HepG2 (cell line): ENCODE data around the gene TMEM232.

ENCODE experiments used
- EZH2 ChIP-seq: conservative IDR thresholded peaks from 2 replicates; pipeline ENCODE4 v1.6.1; 2012; ENCODE audit warnings: mild to moderate bottlenecking, low read depth, low read length, moderate library complexity
- JUNB ChIP-seq: sonication (generic); formaldehyde crosslinking; IDR thresholded peaks from 2 replicates; pipeline ENCODE4 v1.8.0; 2022; ENCODE audit warnings: missing genetic modification reagents, mild to moderate bottlenecking, borderline replicate concordance
- MXD4 ChIP-seq: IDR thresholded peaks from 2 replicates; pipeline ENCODE4 v1.6.1; 2016; ENCODE audit warnings: mild to moderate bottlenecking, missing biosample characterization, missing genetic modification reagents
- NCOA5 ChIP-seq: sonication (generic); formaldehyde crosslinking; IDR thresholded peaks from 2 replicates; pipeline ENCODE4 v1.4.0; 2020; ENCODE audit warnings: missing genetic modification reagents
- SMARCE1 ChIP-seq: fragments of 450-650 bp; IDR thresholded peaks from 2 replicates; pipeline ENCODE4 v1.6.1; 2017; ENCODE audit warnings: borderline replicate concordance
- SP4 ChIP-seq: sonication (generic); formaldehyde crosslinking; IDR thresholded peaks from 2 replicates; pipeline ENCODE4 v1.8.1; 2023; ENCODE audit warnings: mild to moderate bottlenecking, missing genetic modification reagents
- TOPORS ChIP-seq: sonication (generic); formaldehyde crosslinking; IDR thresholded peaks from 2 replicates; pipeline ENCODE4 v1.8.0; 2023; ENCODE audit warnings: mild to moderate bottlenecking, missing genetic modification reagents
- ZBTB42 ChIP-seq: sonication (generic); formaldehyde crosslinking; IDR thresholded peaks from 2 replicates; pipeline ENCODE4 v1.5.0; 2020; ENCODE audit warnings: mild to moderate bottlenecking, missing genetic modification reagents
- ZFP36 ChIP-seq: fragments of 150-350 bp; IDR thresholded peaks from 2 replicates; pipeline ENCODE4 v1.6.1; 2018; ENCODE audit warnings: borderline replicate concordance, low read length, low read depth; ENCODE audit not compliant: partially characterized antibody
- TF ChIP-seq, protein P1 (sequence below): sonication (generic); formaldehyde crosslinking; IDR thresholded peaks from 2 replicates; pipeline ENCODE4 v1.4.0; 2020; ENCODE audit warnings: missing genetic modification reagents, mild to moderate bottlenecking, borderline replicate concordance
- TF ChIP-seq, protein P2 (sequence below): sonication (generic); formaldehyde crosslinking; conservative IDR thresholded peaks from 2 replicates; pipeline ENCODE4 v1.4.0; 2020; ENCODE audit warnings: missing genetic modification reagents
- TF ChIP-seq, protein P3 (sequence below): sonication (generic); formaldehyde crosslinking; IDR thresholded peaks from 2 replicates; pipeline ENCODE4 v1.5.0; 2020; ENCODE audit warnings: mild to moderate bottlenecking, missing genetic modification reagents, moderate library complexity
- TF ChIP-seq, protein P4 (sequence below): sonication (generic); formaldehyde crosslinking; IDR thresholded peaks from 2 replicates; pipeline ENCODE4 v1.4.0; 2020; ENCODE audit warnings: missing genetic modification reagents
- TF ChIP-seq, protein P5 (sequence below), 2 experiments: IDR thresholded peaks; 2 replicates each; pipeline ENCODE4 v1.6.1; 2011 to 2012; ENCODE audit warnings: low read length in 2 of 2, borderline replicate concordance in 1 of 2, low read depth in 1 of 2, mild to moderate bottlenecking in 1 of 2, moderate library complexity in 1 of 2

DNA sequence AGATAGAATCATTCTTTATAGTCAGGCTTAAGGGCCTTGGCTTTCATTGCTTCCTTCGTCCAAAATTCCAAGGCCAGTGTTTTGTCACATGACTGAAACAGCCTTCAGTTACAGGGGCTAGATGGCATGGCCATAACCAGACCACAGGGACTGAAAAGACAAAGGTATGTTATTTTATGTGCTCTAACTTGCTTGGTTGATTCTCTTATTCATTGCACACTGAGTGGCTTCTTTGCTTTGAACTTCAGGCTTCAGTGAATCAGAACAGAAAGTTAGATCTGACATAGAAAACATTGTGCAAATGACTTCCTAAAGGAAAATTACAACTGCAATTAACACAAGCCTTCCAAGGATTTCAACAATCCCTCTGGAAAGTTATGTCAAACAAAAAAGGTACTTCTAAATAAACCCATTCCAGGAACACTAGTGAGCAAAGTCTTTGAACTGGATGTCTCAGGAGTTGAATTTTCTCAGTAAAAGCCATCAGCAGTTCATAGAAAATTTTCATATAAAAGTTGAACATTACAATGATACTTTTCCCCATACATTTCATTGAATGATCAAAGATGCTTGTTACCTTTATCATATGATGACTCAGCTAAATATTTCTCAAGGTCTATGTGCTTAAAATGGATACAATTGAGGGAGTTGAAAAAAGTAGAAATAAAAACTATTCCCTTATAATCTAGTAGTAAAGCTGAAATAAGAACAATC is 355.3 kb downstream of the TMEM232 start:
- no peak for TF ChIP-seq EZH2
- TF ChIP-seq, protein P1, sequence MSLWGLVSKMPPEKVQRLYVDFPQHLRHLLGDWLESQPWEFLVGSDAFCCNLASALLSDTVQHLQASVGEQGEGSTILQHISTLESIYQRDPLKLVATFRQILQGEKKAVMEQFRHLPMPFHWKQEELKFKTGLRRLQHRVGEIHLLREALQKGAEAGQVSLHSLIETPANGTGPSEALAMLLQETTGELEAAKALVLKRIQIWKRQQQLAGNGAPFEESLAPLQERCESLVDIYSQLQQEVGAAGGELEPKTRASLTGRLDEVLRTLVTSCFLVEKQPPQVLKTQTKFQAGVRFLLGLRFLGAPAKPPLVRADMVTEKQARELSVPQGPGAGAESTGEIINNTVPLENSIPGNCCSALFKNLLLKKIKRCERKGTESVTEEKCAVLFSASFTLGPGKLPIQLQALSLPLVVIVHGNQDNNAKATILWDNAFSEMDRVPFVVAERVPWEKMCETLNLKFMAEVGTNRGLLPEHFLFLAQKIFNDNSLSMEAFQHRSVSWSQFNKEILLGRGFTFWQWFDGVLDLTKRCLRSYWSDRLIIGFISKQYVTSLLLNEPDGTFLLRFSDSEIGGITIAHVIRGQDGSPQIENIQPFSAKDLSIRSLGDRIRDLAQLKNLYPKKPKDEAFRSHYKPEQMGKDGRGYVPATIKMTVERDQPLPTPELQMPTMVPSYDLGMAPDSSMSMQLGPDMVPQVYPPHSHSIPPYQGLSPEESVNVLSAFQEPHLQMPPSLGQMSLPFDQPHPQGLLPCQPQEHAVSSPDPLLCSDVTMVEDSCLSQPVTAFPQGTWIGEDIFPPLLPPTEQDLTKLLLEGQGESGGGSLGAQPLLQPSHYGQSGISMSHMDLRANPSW (CRISPR knock-in tag) = no peak
- TF ChIP-seq JUNB (CRISPR knock-in tag) = no peak
- TF ChIP-seq, protein P2, sequence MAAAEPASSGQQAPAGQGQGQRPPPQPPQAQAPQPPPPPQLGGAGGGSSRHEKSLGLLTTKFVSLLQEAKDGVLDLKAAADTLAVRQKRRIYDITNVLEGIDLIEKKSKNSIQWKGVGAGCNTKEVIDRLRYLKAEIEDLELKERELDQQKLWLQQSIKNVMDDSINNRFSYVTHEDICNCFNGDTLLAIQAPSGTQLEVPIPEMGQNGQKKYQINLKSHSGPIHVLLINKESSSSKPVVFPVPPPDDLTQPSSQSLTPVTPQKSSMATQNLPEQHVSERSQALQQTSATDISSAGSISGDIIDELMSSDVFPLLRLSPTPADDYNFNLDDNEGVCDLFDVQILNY = no peak
- TF ChIP-seq, protein P3, sequence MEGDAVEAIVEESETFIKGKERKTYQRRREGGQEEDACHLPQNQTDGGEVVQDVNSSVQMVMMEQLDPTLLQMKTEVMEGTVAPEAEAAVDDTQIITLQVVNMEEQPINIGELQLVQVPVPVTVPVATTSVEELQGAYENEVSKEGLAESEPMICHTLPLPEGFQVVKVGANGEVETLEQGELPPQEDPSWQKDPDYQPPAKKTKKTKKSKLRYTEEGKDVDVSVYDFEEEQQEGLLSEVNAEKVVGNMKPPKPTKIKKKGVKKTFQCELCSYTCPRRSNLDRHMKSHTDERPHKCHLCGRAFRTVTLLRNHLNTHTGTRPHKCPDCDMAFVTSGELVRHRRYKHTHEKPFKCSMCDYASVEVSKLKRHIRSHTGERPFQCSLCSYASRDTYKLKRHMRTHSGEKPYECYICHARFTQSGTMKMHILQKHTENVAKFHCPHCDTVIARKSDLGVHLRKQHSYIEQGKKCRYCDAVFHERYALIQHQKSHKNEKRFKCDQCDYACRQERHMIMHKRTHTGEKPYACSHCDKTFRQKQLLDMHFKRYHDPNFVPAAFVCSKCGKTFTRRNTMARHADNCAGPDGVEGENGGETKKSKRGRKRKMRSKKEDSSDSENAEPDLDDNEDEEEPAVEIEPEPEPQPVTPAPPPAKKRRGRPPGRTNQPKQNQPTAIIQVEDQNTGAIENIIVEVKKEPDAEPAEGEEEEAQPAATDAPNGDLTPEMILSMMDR (CRISPR knock-in tag) = no peak
- no peak for TF ChIP-seq NCOA5
- no peak for TF ChIP-seq TOPORS (CRISPR knock-in tag)
- TF ChIP-seq MXD4 = no peak
- no peak for TF ChIP-seq ZFP36
- TF ChIP-seq, protein P4, sequence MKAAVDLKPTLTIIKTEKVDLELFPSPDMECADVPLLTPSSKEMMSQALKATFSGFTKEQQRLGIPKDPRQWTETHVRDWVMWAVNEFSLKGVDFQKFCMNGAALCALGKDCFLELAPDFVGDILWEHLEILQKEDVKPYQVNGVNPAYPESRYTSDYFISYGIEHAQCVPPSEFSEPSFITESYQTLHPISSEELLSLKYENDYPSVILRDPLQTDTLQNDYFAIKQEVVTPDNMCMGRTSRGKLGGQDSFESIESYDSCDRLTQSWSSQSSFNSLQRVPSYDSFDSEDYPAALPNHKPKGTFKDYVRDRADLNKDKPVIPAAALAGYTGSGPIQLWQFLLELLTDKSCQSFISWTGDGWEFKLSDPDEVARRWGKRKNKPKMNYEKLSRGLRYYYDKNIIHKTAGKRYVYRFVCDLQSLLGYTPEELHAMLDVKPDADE (CRISPR knock-in tag) = no peak
- no peak for TF ChIP-seq ZBTB42
- TF ChIP-seq, protein P5, sequence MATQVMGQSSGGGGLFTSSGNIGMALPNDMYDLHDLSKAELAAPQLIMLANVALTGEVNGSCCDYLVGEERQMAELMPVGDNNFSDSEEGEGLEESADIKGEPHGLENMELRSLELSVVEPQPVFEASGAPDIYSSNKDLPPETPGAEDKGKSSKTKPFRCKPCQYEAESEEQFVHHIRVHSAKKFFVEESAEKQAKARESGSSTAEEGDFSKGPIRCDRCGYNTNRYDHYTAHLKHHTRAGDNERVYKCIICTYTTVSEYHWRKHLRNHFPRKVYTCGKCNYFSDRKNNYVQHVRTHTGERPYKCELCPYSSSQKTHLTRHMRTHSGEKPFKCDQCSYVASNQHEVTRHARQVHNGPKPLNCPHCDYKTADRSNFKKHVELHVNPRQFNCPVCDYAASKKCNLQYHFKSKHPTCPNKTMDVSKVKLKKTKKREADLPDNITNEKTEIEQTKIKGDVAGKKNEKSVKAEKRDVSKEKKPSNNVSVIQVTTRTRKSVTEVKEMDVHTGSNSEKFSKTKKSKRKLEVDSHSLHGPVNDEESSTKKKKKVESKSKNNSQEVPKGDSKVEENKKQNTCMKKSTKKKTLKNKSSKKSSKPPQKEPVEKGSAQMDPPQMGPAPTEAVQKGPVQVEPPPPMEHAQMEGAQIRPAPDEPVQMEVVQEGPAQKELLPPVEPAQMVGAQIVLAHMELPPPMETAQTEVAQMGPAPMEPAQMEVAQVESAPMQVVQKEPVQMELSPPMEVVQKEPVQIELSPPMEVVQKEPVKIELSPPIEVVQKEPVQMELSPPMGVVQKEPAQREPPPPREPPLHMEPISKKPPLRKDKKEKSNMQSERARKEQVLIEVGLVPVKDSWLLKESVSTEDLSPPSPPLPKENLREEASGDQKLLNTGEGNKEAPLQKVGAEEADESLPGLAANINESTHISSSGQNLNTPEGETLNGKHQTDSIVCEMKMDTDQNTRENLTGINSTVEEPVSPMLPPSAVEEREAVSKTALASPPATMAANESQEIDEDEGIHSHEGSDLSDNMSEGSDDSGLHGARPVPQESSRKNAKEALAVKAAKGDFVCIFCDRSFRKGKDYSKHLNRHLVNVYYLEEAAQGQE (IDR thresholded peaks at IDR 0.05; ENCODE audit: borderline replicate concordance in 1 of 2, low read depth in 1 of 2, low read length in 2 of 2) = no peak
- no peak for TF ChIP-seq SMARCE1
- TF ChIP-seq SP4 (CRISPR knock-in tag) = no peak
